Gastrocnemius medialis (tissue), 4 donors: ENCODE data around the gene TNFSF4. TPM values are rescaled to one million over a fixed set of nuclear protein-coding genes. Genes with fewer than 3 reads are reported as not detected.

ENCODE experiments used
- ATAC-seq, 2 donors: fragments of 150-250 bp; one replicate each; pipeline ENCODE4 v1.9.1; 2016
- DNase-seq, 2 donors: peaks; one replicate each; pipeline ENCODE4 v3.0.0-alpha.2; 2019
- H3K27ac ChIP-seq, 4 donors: fragments of 200-600 bp; sonication (generic); 1 replicate in 1 of 4; 2 replicates in 3 of 4; pipeline ENCODE4 v1.5.1; 2016 to 2018; ENCODE audit warnings: mild to moderate bottlenecking in 2 of 4, moderate library complexity in 1 of 4
- H3K27me3 ChIP-seq, 3 donors: fragments of 200-600 bp; sonication (generic) in 2 of 3; 1 replicate in 1 of 3; 2 replicates in 2 of 3; pipeline versions ENCODE4 v1.5.1 to v1.6.0; 2016 to 2019; ENCODE audit warnings: mild to moderate bottlenecking in 1 of 3, moderate library complexity in 1 of 3
- H3K36me3 ChIP-seq, 2 donors: fragments of 200-600 bp; sonication (generic) in 1 of 2; one replicate each; pipeline ENCODE4 v1.5.1; 2017 to 2018
- H3K4me1 ChIP-seq, 2 donors: fragments of 200-600 bp; sonication (generic) in 1 of 2; one replicate each; pipeline ENCODE4 v1.5.1; 2016 to 2017; ENCODE audit warnings: mild to moderate bottlenecking in 2 of 2
- H3K4me3 ChIP-seq, 4 donors: fragments of 200-600 bp; sonication (generic) in 3 of 4; 1 replicate in 1 of 4; 2 replicates in 3 of 4; pipeline ENCODE4 v1.5.1; 2016 to 2019; ENCODE audit warnings: mild to moderate bottlenecking in 2 of 4
- H3K9me3 ChIP-seq, 3 donors: fragments of 200-600 bp; sonication (generic) in 2 of 3; 1 replicate in 1 of 3; 2 replicates in 2 of 3; pipeline ENCODE4 v1.5.1; 2016 to 2019
- POLR2A ChIP-seq, 2 donors: fragments of 450-650 bp; IDR thresholded peaks; one replicate each; pipeline ENCODE4 v1.6.1; 2017; ENCODE audit warnings: antibody characterized with exemption in 2 of 2, mild to moderate bottlenecking in 2 of 2, moderate library complexity in 2 of 2
- in situ Hi-C, 4 donors: fragments of 200-750 bp; cut with MboI; loops; one replicate each; pipeline versions ENCODE4 v1.15.0 to v1.8.0; 2017; ENCODE audit warnings: low sequenced_read_pairs in 4 of 4
- intact Hi-C: fragments of 100-400 bp; cut with DNase I; formaldehyde crosslinking; loops from one replicate; pipeline ENCODE4 v1.15.1; 2023; ENCODE audit warnings: low total_unique reads
- total RNA-seq, 4 donors: library from RNA; depleted of rRNA; stranded (reverse); fragments of >200 nt; gene quantifications; one replicate each; pipeline versions ENCODE4 v1.1.0 to v1.2.3, GENCODE V29; 2016
- TF ChIP-seq, protein P1 (sequence below), 5 experiments: fragments of 450-650 bp in 3 of 5; fragments of 200-600 bp in 2 of 5; sonication (generic) in 2 of 5; IDR thresholded peaks in 4 of 5; conservative IDR thresholded peaks in 1 of 5; 1 replicate in 4 of 5; 2 replicates in 1 of 5; pipeline ENCODE4 v1.5.1; 2016 to 2019; ENCODE audit warnings: antibody characterized with exemption in 5 of 5, mild to moderate bottlenecking in 3 of 5, moderate library complexity in 3 of 5

TNFSF4 gene
- total RNA-seq, 4 donors from 2014 or later: 0.16 to 0.25 (median 0.23) TPM; not detected in 1

DNA sequence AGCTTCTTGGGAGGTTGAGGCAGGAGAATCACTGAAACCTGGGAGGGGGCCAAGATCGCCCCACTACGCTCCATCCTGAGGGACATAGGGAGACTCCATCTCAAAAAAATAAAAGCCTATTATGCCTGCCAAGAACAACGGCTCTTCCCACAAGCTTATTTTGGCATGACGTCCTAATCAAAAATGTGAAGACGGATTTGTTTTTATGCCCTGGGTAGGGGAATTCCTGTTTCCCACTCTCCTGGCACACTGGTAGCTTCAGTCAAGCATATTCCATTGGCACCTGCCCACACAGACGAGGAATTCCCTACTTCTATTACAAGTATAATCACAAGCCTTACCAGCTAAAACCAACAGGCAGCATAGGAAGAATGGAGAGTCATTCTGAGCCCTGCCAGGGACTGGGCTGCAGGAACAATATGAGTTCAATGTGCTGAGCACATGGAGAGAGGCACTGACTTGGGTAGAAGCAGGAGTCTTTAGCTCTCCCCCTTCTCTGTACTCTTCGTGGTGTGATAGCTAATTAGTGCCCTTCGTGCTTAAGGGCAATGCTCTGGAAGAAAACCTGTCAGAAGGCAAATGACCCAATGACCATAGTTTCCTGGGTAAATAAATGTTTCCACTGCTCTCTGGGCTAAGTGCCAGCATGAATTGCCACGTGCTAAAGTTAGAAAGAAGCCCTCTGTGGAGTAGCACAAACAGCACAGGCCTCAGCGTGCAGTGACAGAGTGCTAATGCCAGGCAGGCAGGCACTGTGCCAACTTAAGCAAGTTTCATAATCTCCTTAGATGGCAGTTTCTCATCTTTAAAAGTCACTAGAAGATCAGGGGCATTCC lies 16.8 kb downstream of the TNFSF4 start:
- Histone ChIP-seq H3K4me1 (peaks cover 11 to 19% of the 10 kb centered on the region in 2 donors), H3K27me3 (no peaks in the 10 kb centered on the region), H3K9me3 (no peaks in the 10 kb centered on the region), H3K27ac (peak overlapping the region; percentile 39 to 71 (median 47)), H3K4me3 (no peak overlapping the region), H3K36me3 (no peaks in the 10 kb centered on the region)
- DNase-seq (peak; percentile 54 to 68), ATAC-seq (peak; percentile 79 to 86)
- in situ Hi-C loops (no loop called here), intact Hi-C loops (no loop called here)
- no peak for TF ChIP-seq POLR2A (IDR thresholded peaks at IDR 0.05)

- DNase-seq (no peak), ATAC-seq (no peak)
- H3K27ac ChIP-seq: no peak overlapping the region
- TF ChIP-seq, protein P1, sequence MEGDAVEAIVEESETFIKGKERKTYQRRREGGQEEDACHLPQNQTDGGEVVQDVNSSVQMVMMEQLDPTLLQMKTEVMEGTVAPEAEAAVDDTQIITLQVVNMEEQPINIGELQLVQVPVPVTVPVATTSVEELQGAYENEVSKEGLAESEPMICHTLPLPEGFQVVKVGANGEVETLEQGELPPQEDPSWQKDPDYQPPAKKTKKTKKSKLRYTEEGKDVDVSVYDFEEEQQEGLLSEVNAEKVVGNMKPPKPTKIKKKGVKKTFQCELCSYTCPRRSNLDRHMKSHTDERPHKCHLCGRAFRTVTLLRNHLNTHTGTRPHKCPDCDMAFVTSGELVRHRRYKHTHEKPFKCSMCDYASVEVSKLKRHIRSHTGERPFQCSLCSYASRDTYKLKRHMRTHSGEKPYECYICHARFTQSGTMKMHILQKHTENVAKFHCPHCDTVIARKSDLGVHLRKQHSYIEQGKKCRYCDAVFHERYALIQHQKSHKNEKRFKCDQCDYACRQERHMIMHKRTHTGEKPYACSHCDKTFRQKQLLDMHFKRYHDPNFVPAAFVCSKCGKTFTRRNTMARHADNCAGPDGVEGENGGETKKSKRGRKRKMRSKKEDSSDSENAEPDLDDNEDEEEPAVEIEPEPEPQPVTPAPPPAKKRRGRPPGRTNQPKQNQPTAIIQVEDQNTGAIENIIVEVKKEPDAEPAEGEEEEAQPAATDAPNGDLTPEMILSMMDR (IDR thresholded peaks at IDR 0.05 in 4 of 5, conservative IDR thresholded peaks at IDR 0.05 in 1 of 5): no peak
- no peak for TF ChIP-seq POLR2A (IDR thresholded peaks at IDR 0.05)
- H3K4me3 ChIP-seq: no peak overlapping the region
- H3K9me3 ChIP-seq: no peaks in the 10 kb centered on the region
- no peaks in the 10 kb centered on the region for H3K36me3 ChIP-seq
- intact Hi-C loops: no loop called here
- peaks cover 11 to 19% of the 10 kb centered on the region in 2 donors for H3K4me1 ChIP-seq
- in situ Hi-C loops: no loop called here
- H3K27me3 ChIP-seq: no peaks in the 10 kb centered on the region
These were observed 19.4 kb downstream of the TNFSF4 start for GRCh38 chr1:173187671-173188237.

GRCh38 chr1:173181791-173182190 lies 25.3 kb downstream of the TNFSF4 start:
- H3K36me3 ChIP-seq: no peaks in the 10 kb centered on the region
- no peak overlapping the region for H3K4me3 ChIP-seq
- DNase-seq: no peak
- no peaks in the 10 kb centered on the region for H3K4me1 ChIP-seq
- no peaks in the 10 kb centered on the region for H3K9me3 ChIP-seq
- in situ Hi-C loops (no loop called here), intact Hi-C loops (no loop called here)
- no peak overlapping the region for H3K27ac ChIP-seq
- no peak for ATAC-seq
- TF ChIP-seq, protein P1 (IDR thresholded peaks at IDR 0.05 in 4 of 5, conservative IDR thresholded peaks at IDR 0.05 in 1 of 5): no peak
- no peak for TF ChIP-seq POLR2A (IDR thresholded peaks at IDR 0.05)
- H3K27me3 ChIP-seq: no peaks in the 10 kb centered on the region

GRCh38 chr1:173176246-173176645 lies 30.9 kb downstream of the TNFSF4 start:
- Histone ChIP-seq H3K9me3 (no peaks in the 10 kb centered on the region), H3K36me3 (no peaks in the 10 kb centered on the region), H3K4me3 (no peak overlapping the region), H3K4me1 (no peaks in the 10 kb centered on the region), H3K27me3 (no peaks in the 10 kb centered on the region), H3K27ac (no peak overlapping the region)
- DNase-seq: no peak
- intact Hi-C loops (no loop called here), in situ Hi-C loops (no loop called here)
- ATAC-seq: no peak
- TF ChIP-seq POLR2A (IDR thresholded peaks at IDR 0.05): no peak
- TF ChIP-seq, protein P1 (IDR thresholded peaks at IDR 0.05 in 4 of 5, conservative IDR thresholded peaks at IDR 0.05 in 1 of 5): no peak

DNA sequence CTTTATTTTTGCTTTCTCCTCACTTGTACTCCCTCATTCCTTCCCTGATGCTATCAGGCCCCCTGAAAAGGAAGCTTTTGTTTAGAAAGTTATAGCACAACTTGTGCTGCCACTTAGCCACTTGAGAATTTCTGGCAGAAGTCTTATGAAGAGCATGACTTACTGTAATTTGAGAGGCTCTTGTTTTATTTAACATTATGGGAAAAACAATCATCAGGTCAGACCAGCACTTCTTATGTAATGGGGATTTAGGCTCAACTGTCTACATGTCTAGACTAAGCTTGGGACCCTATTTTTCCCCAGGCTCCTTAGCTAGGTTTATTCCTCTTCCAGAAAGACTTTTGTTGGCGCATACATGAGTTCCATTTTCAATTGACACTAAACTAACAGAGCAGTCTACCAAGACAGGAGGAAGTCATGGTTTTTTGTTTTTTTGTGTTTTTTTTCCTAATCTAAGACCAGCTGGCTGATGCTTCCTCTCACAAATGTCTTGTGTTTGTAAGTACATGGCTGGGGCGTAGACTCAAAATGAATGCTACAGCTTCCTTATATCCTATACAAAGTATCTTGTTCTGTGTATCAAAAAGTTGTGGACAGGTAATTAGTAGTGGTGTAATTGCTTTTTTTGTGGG lies 31.5 kb downstream of the TNFSF4 start:
- no peak for TF ChIP-seq POLR2A (IDR thresholded peaks at IDR 0.05)
- TF ChIP-seq, protein P1 (IDR thresholded peaks at IDR 0.05 in 4 of 5, conservative IDR thresholded peaks at IDR 0.05 in 1 of 5): no peak
- Histone ChIP-seq H3K27ac (no peak overlapping the region), H3K9me3 (no peaks in the 10 kb centered on the region), H3K27me3 (no peaks in the 10 kb centered on the region), H3K36me3 (no peaks in the 10 kb centered on the region), H3K4me3 (no peak overlapping the region), H3K4me1 (no peaks in the 10 kb centered on the region)
- ATAC-seq (peak in 1 of 2 donors; percentile 16), DNase-seq (no peak)
- intact Hi-C loops: no loop called here
- in situ Hi-C loops: no loop called here
